Measurements from ENCODE around the gene ZBED1.
"Not testable (repeated sequence)": the region's sequence is repeated elsewhere in the genome, so short reads cannot be mapped to it uniquely, and the experiment has no call there.

Gene ZBED1

GRCh38 chrX:2492531-2493218, 8.1 kb downstream of the ZBED1 start:
- DNase-seq, result no peak

GRCh38 chrX:2490634-2491033, 10.1 kb downstream of the ZBED1 start:
- DNase-seq, result no peak

GRCh38 chrX:2489446-2490445, 11.0 kb downstream of the ZBED1 start:
- DNase-seq, result no peak

GRCh38 chrX:2488621-2489285, 12.0 kb downstream of the ZBED1 start:
- DNase-seq, result no peak

- no peak for DNase-seq
Observed at GRCh38 chrX:2487366-2487765, 13.4 kb downstream of the ZBED1 start.

GRCh38 chrX:2486476-2487133, 14.2 kb downstream of the ZBED1 start:
- no peak for DNase-seq

- DNase-seq, result no peak
Observed at GRCh38 chrX:2485789-2486345, 14.9 kb downstream of the ZBED1 start.

- DNase-seq, result no peak
Observed at GRCh38 chrX:2484721-2485648, 15.8 kb downstream of the ZBED1 start.

- DNase-seq, result no peak
Observed at GRCh38 chrX:2484256-2484655, 16.5 kb downstream of the ZBED1 start.

- no peak for DNase-seq
Observed at GRCh38 chrX:2483398-2484060, 17.2 kb downstream of the ZBED1 start.

- not testable (repeated sequence) for DNase-seq
Observed at GRCh38 chrX:2481597-2481996, 19.2 kb downstream of the ZBED1 start.

GRCh38 chrX:2479982-2480381, 20.8 kb downstream of the ZBED1 start:
- not testable (repeated sequence) for DNase-seq

GRCh38 chrX:2479420-2479780, 21.4 kb downstream of the ZBED1 start:
- no peak for DNase-seq

- DNase-seq, result no peak
Observed at GRCh38 chrX:2478546-2479419, 22.0 kb downstream of the ZBED1 start.

GRCh38 chrX:2477313-2477712, 23.5 kb downstream of the ZBED1 start:
- not testable (repeated sequence) for DNase-seq

- DNase-seq, result no peak
Observed at GRCh38 chrX:2474963-2475726, 25.6 kb downstream of the ZBED1 start.

GRCh38 chrX:2474280-2474962, 26.4 kb downstream of the ZBED1 start:
- DNase-seq, result no peak

- not testable (repeated sequence) for DNase-seq
Observed at GRCh38 chrX:2473064-2473463, 27.7 kb downstream of the ZBED1 start.

All from NCI-H2081 (cell line).